GM23338 (cell line): Measurements from ENCODE around the gene AP2A2. TPM values are rescaled to one million over a fixed set of nuclear protein-coding genes. Genes with fewer than 3 reads are reported as not detected.

ENCODE experiments used
- ATAC-seq: fragments of 200-7000 bp; cut with Tn5 transposase; 3 replicates; pipeline ENCODE4 v1.9.1; 2020
- DNase-seq: peaks from one replicate; pipeline ENCODE4 v3.0.0-alpha.2; 2015; ENCODE audit warnings: low spot score
- H2AFZ ChIP-seq: fragments of 200-600 bp; sonication (generic); 2 replicates; pipeline ENCODE4 v1.8.0; 2016; ENCODE audit warnings: antibody characterized with exemption, mild to moderate bottlenecking, moderate library complexity
- H3F3A ChIP-seq: fragments of 200-600 bp; sonication (generic); replicated peaks from 2 replicates; pipeline ENCODE4 v1.8.0; 2017; ENCODE audit warnings: antibody characterized with exemption, mixed run types, low read depth
- H3K27ac ChIP-seq: fragments of 200-600 bp; sonication (generic); 2 replicates; pipeline ENCODE4 v1.6.1; 2016; ENCODE audit warnings: low read depth
- H3K27me3 ChIP-seq: fragments of 200-600 bp; sonication (generic); 2 replicates; pipeline ENCODE4 v1.8.0; 2016; ENCODE audit warnings: mild to moderate bottlenecking, mixed run types, moderate library complexity; ENCODE audit not compliant: insufficient read depth
- H3K36me3 ChIP-seq: fragments of 200-600 bp; sonication (generic); 2 replicates; pipeline ENCODE4 v1.8.0; 2016; ENCODE audit warnings: mild to moderate bottlenecking; ENCODE audit not compliant: insufficient read depth
- H3K4me1 ChIP-seq: fragments of 200-600 bp; sonication (generic); 2 replicates; pipeline ENCODE4 v1.8.0; 2016; ENCODE audit warnings: mild to moderate bottlenecking, moderate library complexity; ENCODE audit not compliant: insufficient read depth
- H3K4me2 ChIP-seq: fragments of 200-600 bp; sonication (generic); 2 replicates; pipeline ENCODE4 v1.7.1; 2017; ENCODE audit warnings: mixed run types
- H3K4me3 ChIP-seq: fragments of 200-600 bp; sonication (generic); 2 replicates; pipeline ENCODE4 v1.6.1; 2016; ENCODE audit warnings: mixed run types
- H3K79me2 ChIP-seq: fragments of 200-600 bp; sonication (generic); replicated peaks from 2 replicates; pipeline ENCODE4 v1.8.0; 2017; ENCODE audit warnings: mild to moderate bottlenecking; ENCODE audit not compliant: insufficient read depth
- H3K9me2 ChIP-seq: fragments of 200-600 bp; sonication (generic); 2 replicates; pipeline ENCODE4 v1.8.0; 2017; ENCODE audit not compliant: insufficient read depth
- H4K20me1 ChIP-seq: fragments of 200-600 bp; sonication (generic); replicated peaks from 2 replicates; pipeline ENCODE4 v1.8.0; 2017; ENCODE audit warnings: mild to moderate bottlenecking; ENCODE audit not compliant: insufficient read depth
- H3K27ac Mint-ChIP-seq: 2 replicates; pipeline ENCODE4 v1.8.0; 2020; ENCODE audit warnings: inconsistent platforms, mild to moderate bottlenecking, moderate library complexity, mixed read lengths
- H3K27me3 Mint-ChIP-seq: 3 replicates; pipeline ENCODE4 v1.8.0; 2022; ENCODE audit warnings: low read depth, mild to moderate bottlenecking, moderate library complexity, mixed read lengths, inconsistent platforms; ENCODE audit not compliant: insufficient read depth, poor library complexity
- H3K36me3 Mint-ChIP-seq: 3 replicates; pipeline ENCODE4 v1.8.0; 2021; ENCODE audit warnings: low read depth, mild to moderate bottlenecking, inconsistent platforms, moderate library complexity, mixed read lengths
- H3K4me1 Mint-ChIP-seq: 3 replicates; pipeline ENCODE4 v1.8.0; 2020; ENCODE audit warnings: mild to moderate bottlenecking, inconsistent platforms, mixed read lengths
- H3K4me3 Mint-ChIP-seq: 3 replicates; pipeline ENCODE4 v1.8.0; 2021; ENCODE audit warnings: moderate library complexity, mild to moderate bottlenecking, inconsistent platforms, mixed read lengths
- H3K9me3 Mint-ChIP-seq: 3 replicates; pipeline ENCODE4 v1.8.0; 2020; ENCODE audit warnings: moderate library complexity, mild to moderate bottlenecking, inconsistent platforms, mixed read lengths
- EZH2 ChIP-seq: fragments of 200-600 bp; sonication (generic); IDR thresholded peaks from one replicate; pipeline ENCODE4 v1.8.0; 2017; ENCODE audit warnings: antibody characterized with exemption, mild to moderate bottlenecking, low read depth; ENCODE audit not compliant: unreplicated experiment
- EZH2phosphoT487 ChIP-seq: fragments of 200-600 bp; sonication (generic); IDR thresholded peaks from one replicate; pipeline ENCODE4 v1.8.1; 2018; ENCODE audit warnings: antibody characterized with exemption; ENCODE audit not compliant: unreplicated experiment
- JUNB ChIP-seq: IDR thresholded peaks from one replicate; pipeline ENCODE4 v1.6.1; 2016; ENCODE audit warnings: antibody characterized with exemption; ENCODE audit not compliant: unreplicated experiment
- NANOG ChIP-seq: IDR thresholded peaks from 2 replicates; pipeline ENCODE4 v1.6.1; 2016; ENCODE audit warnings: antibody characterized with exemption, borderline replicate concordance
- POLR2AphosphoS5 ChIP-seq: IDR thresholded peaks from 2 replicates; pipeline ENCODE4 v1.6.1; 2016; ENCODE audit warnings: antibody characterized with exemption, low read depth
- STAT1 ChIP-seq: IDR thresholded peaks from one replicate; pipeline ENCODE4 v1.6.1; 2016; ENCODE audit warnings: antibody characterized with exemption; ENCODE audit not compliant: unreplicated experiment
- ZNF331 ChIP-seq: fragments of 250-450 bp; sonication (Bioruptor Pico); IDR thresholded peaks from 2 replicates; pipeline ENCODE4 v1.5.0; 2020; ENCODE audit warnings: low read depth, mild to moderate bottlenecking, moderate library complexity
- polyA plus RNA-seq: library from polyadenylated mRNA; unstranded; fragments of >200 nt; fragmentation: Nextera tagmentation; extraction: Ambion mirVana; gene quantifications from 2 replicates; pipeline ENCODE4 v1.2.1, GENCODE V29; 2016
- total RNA-seq: library from RNA; depleted of rRNA; stranded (reverse); fragments of >200 nt; shearing (Covaris generic); gene quantifications from 2 replicates; pipeline ENCODE4 v1.2.3, GENCODE V29; 2014
- TF ChIP-seq, protein P1 (sequence below): IDR thresholded peaks from one replicate; pipeline ENCODE4 v1.6.1; 2018; ENCODE audit warnings: antibody characterized with exemption; ENCODE audit not compliant: unreplicated experiment
- TF ChIP-seq, protein P2 (sequence below): IDR thresholded peaks from 2 replicates; pipeline ENCODE4 v1.6.1; 2016; ENCODE audit warnings: antibody characterized with exemption
- TF ChIP-seq, protein P3 (sequence below): fragments of 250-450 bp; sonication (Bioruptor Pico); IDR thresholded peaks from 2 replicates; pipeline ENCODE4 v1.5.0; 2020; ENCODE audit warnings: mild to moderate bottlenecking, moderate library complexity

The AP2A2 gene
- total and polyA plus RNA-seq, 2 experiments from 2014 or later, result 23.7 to 47.5 TPM

DNA sequence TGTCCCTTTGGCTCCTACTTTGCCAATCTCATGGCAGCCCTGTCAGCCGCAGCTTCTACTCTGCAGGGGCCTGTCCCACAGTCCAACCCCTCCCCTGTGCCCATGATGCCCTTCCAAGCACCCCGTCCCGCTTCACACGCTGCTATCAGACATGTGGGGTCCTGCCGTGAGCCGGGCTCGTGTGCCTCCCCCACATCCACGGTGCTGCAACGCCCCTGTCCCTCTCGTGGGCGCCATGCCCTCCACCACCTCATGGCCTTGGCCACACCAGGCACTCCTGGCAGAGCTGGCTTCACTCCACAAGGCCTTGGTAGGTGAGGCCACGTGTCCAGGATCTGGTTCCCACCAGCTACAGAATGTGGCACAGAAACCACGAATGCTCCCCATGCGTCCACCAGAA lies 38.1 kb upstream of the AP2A2 start (continued):
- TF ChIP-seq, protein P1, sequence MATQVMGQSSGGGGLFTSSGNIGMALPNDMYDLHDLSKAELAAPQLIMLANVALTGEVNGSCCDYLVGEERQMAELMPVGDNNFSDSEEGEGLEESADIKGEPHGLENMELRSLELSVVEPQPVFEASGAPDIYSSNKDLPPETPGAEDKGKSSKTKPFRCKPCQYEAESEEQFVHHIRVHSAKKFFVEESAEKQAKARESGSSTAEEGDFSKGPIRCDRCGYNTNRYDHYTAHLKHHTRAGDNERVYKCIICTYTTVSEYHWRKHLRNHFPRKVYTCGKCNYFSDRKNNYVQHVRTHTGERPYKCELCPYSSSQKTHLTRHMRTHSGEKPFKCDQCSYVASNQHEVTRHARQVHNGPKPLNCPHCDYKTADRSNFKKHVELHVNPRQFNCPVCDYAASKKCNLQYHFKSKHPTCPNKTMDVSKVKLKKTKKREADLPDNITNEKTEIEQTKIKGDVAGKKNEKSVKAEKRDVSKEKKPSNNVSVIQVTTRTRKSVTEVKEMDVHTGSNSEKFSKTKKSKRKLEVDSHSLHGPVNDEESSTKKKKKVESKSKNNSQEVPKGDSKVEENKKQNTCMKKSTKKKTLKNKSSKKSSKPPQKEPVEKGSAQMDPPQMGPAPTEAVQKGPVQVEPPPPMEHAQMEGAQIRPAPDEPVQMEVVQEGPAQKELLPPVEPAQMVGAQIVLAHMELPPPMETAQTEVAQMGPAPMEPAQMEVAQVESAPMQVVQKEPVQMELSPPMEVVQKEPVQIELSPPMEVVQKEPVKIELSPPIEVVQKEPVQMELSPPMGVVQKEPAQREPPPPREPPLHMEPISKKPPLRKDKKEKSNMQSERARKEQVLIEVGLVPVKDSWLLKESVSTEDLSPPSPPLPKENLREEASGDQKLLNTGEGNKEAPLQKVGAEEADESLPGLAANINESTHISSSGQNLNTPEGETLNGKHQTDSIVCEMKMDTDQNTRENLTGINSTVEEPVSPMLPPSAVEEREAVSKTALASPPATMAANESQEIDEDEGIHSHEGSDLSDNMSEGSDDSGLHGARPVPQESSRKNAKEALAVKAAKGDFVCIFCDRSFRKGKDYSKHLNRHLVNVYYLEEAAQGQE, result no peak
- TF ChIP-seq ZNF331 (CRISPR knock-in tag) (no peak), JUNB (no peak), EZH2phosphoT487 (no peak)

DNA sequence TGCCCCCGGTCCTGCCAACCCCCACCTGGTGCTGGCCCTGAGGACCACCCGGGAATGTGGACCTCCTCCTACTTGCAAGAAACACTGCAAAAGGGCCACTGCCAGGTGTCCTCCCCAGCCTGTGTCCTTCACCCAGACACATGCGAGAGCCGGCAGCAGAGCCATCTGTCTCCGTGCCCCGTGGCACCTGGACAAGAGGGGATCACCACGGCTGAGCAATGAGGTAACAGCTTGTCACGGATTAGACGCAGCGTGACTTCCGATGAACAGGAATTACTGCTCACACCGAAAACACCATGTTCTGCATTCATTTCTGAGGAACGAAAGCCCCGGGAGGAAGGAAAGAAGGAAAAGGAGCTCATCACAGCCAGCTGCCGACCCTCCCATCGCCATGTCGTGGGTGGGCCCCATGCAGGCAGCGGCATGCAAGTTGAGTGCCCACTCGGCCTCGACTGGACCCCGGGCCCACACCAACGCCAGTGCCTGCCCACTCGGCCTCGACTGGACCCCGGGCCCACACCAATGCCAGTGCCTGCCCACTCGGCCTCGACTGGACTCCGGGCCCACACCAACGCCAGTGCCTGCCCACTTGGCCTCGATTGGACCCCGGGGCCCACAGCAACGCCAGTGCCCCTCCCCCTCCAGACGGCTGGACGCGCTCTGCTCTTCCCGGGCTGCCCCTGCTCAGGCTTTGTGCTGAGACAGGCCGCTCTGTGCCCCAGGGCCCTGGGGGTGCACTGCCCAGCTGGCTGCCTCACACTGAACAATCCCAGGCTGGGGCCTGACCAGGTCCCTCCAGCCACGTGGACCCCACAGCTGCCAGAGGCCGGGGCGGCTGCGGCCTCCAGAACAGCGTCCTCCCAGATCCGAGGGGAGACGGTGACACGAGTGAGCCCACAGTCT lies 37.1 kb upstream of the AP2A2 start:
- Histone ChIP-seq H3K36me3 (no peaks in the 10 kb centered on the region), H3K4me3 (no peak overlapping the region), H3K27ac (no peak overlapping the region), H3K4me2 (no peak overlapping the region), H3K9me2 (no peaks in the 10 kb centered on the region), H2AFZ (no peak overlapping the region), H4K20me1 (0 out of 2 replicates have a peak, but pooled peaks cover 3% of the 10 kb centered on the region), H3K4me1 (no peaks in the 10 kb centered on the region; the same call in 1 of the 2 replicates), H3K27me3 (no peaks in the 10 kb centered on the region), H3F3A (no peaks in the 10 kb centered on the region), H3K79me2 (no peaks in the 10 kb centered on the region)
- Mint-ChIP-seq H3K27ac (no peak overlapping the region), H3K36me3 (peaks cover 15% of the 10 kb centered on the region), H3K27me3 (peaks cover 15% of the 10 kb centered on the region), H3K9me3 (peaks cover 3% of the 10 kb centered on the region; the same call in 2 of the 3 replicates), H3K4me3 (no peak overlapping the region), H3K4me1 (peaks cover 8% of the 10 kb centered on the region)
- TF ChIP-seq, protein P2, sequence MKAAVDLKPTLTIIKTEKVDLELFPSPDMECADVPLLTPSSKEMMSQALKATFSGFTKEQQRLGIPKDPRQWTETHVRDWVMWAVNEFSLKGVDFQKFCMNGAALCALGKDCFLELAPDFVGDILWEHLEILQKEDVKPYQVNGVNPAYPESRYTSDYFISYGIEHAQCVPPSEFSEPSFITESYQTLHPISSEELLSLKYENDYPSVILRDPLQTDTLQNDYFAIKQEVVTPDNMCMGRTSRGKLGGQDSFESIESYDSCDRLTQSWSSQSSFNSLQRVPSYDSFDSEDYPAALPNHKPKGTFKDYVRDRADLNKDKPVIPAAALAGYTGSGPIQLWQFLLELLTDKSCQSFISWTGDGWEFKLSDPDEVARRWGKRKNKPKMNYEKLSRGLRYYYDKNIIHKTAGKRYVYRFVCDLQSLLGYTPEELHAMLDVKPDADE, result no peak
- TF ChIP-seq NANOG (no peak), ZNF331 (CRISPR knock-in tag) (no peak), STAT1 (no peak), EZH2 (no peak), POLR2AphosphoS5 (no peak)
- TF ChIP-seq, protein P3, sequence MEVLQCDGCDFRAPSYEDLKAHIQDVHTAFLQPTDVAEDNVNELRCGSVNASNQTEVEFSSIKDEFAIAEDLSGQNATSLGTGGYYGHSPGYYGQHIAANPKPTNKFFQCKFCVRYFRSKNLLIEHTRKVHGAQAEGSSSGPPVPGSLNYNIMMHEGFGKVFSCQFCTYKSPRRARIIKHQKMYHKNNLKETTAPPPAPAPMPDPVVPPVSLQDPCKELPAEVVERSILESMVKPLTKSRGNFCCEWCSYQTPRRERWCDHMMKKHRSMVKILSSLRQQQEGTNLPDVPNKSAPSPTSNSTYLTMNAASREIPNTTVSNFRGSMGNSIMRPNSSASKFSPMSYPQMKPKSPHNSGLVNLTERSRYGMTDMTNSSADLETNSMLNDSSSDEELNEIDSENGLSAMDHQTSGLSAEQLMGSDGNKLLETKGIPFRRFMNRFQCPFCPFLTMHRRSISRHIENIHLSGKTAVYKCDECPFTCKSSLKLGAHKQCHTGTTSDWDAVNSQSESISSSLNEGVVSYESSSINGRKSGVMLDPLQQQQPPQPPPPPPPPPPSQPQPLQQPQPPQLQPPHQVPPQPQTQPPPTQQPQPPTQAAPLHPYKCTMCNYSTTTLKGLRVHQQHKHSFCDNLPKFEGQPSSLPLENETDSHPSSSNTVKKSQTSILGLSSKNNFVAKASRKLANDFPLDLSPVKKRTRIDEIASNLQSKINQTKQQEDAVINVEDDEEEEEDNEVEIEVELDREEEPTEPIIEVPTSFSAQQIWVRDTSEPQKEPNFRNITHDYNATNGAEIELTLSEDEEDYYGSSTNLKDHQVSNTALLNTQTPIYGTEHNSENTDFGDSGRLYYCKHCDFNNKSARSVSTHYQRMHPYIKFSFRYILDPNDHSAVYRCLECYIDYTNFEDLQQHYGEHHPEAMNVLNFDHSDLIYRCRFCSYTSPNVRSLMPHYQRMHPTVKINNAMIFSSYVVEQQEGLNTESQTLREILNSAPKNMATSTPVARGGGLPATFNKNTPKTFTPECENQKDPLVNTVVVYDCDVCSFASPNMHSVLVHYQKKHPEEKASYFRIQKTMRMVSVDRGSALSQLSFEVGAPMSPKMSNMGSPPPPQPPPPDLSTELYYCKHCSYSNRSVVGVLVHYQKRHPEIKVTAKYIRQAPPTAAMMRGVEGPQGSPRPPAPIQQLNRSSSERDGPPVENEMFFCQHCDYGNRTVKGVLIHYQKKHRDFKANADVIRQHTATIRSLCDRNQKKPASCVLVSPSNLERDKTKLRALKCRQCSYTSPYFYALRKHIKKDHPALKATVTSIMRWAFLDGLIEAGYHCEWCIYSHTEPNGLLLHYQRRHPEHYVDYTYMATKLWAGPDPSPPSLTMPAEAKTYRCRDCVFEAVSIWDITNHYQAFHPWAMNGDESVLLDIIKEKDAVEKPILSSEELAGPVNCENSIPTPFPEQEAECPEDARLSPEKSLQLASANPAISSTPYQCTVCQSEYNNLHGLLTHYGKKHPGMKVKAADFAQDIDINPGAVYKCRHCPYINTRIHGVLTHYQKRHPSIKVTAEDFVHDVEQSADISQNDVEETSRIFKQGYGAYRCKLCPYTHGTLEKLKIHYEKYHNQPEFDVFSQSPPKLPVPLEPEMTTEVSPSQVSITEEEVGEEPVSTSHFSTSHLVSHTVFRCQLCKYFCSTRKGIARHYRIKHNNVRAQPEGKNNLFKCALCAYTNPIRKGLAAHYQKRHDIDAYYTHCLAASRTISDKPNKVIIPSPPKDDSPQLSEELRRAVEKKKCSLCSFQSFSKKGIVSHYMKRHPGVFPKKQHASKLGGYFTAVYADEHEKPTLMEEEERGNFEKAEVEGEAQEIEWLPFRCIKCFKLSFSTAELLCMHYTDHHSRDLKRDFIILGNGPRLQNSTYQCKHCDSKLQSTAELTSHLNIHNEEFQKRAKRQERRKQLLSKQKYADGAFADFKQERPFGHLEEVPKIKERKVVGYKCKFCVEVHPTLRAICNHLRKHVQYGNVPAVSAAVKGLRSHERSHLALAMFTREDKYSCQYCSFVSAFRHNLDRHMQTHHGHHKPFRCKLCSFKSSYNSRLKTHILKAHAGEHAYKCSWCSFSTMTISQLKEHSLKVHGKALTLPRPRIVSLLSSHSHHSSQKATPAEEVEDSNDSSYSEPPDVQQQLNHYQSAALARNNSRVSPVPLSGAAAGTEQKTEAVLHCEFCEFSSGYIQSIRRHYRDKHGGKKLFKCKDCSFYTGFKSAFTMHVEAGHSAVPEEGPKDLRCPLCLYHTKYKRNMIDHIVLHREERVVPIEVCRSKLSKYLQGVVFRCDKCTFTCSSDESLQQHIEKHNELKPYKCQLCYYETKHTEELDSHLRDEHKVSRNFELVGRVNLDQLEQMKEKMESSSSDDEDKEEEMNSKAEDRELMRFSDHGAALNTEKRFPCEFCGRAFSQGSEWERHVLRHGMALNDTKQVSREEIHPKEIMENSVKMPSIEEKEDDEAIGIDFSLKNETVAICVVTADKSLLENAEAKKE, result no peak
- DNase-seq (no peak), ATAC-seq (no peak)
